T-cell (primary cell): ENCODE measurements around the gene C9orf40. TPM values are rescaled to one million over a fixed set of nuclear protein-coding genes. Genes with fewer than 3 reads are reported as not detected.

Source experiments
- ATAC-seq, 4 experiments: fragments of 200-7000 bp in 3 of 4; fragments of 150-1000 bp in 1 of 4; cut with Tn5 transposase; replicated peaks in 1 of 4; 1 replicate in 3 of 4; 2 replicates in 1 of 4; pipeline ENCODE4 v1.10.0; 2021; ENCODE audit warnings: moderate library complexity in 3 of 4, mild to moderate bottlenecking in 2 of 4, moderate number of reproducible peaks in 1 of 4
- CTCF ChIA-PET, 2 donors: fragments of 300-600 bp; sonication (Branson Sonifier 250); formaldehyde crosslinking; loops; one replicate each; lab custom pipeline; 2022; ENCODE audit warnings: antibody characterized with exemption in 2 of 2; lab: Charles Lee
- POLR2A ChIA-PET, 2 donors: fragments of 300-600 bp; sonication (Branson Sonifier 250); formaldehyde crosslinking; loops; one replicate each; lab custom pipeline; 2022; ENCODE audit warnings: antibody characterized with exemption in 2 of 2; lab: Charles Lee
- DNase-seq, 35 experiments: peaks; one replicate each; pipeline versions ENCODE4 v3.0.0 to v3.0.0-alpha.2; 2013 to 2023
- H3K27ac ChIP-seq: one replicate; pipeline ENCODE4 v1.5.1; 2013; ENCODE audit warnings: low read length
- H3K27me3 ChIP-seq, 2 experiments: replicated peaks in 1 of 2; 1 replicate in 1 of 2; 2 replicates in 1 of 2; pipeline versions ENCODE4 v1.6.1 to v1.7.0; 2013; ENCODE audit warnings: low read length in 1 of 2, mixed read lengths in 1 of 2; ENCODE audit not compliant: control insufficient read depth in 2 of 2, insufficient read depth in 2 of 2; ENCODE audit errors: extremely low read depth in 1 of 2
- H3K36me3 ChIP-seq, 2 donors: 1 replicate in 1 of 2; 2 replicates in 1 of 2; pipeline versions ENCODE4 v1.6.1 to v1.7.0; 2013; ENCODE audit warnings: low read length in 1 of 2; ENCODE audit not compliant: control insufficient read depth in 2 of 2, insufficient read depth in 1 of 2; ENCODE audit errors: extremely low read depth in 1 of 2
- H3K4me1 ChIP-seq, 2 experiments: 1 replicate in 1 of 2; 2 replicates in 1 of 2; pipeline versions ENCODE4 v1.6.1 to v1.7.0; 2013; ENCODE audit warnings: low read length in 2 of 2, mixed read lengths in 1 of 2; ENCODE audit not compliant: insufficient read depth in 2 of 2, control insufficient read depth in 1 of 2; ENCODE audit errors: extremely low read depth in 1 of 2
- H3K4me3 ChIP-seq, 2 donors: 1 replicate in 1 of 2; 2 replicates in 1 of 2; pipeline versions ENCODE4 v1.5.1 to v1.7.0; 2013; ENCODE audit warnings: mild to moderate bottlenecking in 2 of 2, low read length in 1 of 2, moderate library complexity in 1 of 2; ENCODE audit not compliant: control insufficient read depth in 1 of 2; ENCODE audit errors: extremely low read depth in 1 of 2
- H3K9me3 ChIP-seq: 2 replicates; pipeline ENCODE4 v1.7.0; 2013
- H3K27ac Mint-ChIP-seq, 2 donors: one replicate each; pipeline ENCODE4 v1.8.0; 2020 to 2021; ENCODE audit warnings: mild to moderate bottlenecking in 2 of 2, mixed read lengths in 2 of 2
- H3K27me3 Mint-ChIP-seq, 2 donors: one replicate each; pipeline ENCODE4 v1.8.0; 2021 to 2022; ENCODE audit warnings: mixed read lengths in 2 of 2
- H3K36me3 Mint-ChIP-seq: one replicate; pipeline ENCODE4 v1.8.0; 2021; ENCODE audit warnings: mixed read lengths
- H3K4me1 Mint-ChIP-seq, 3 donors: one replicate each; pipeline ENCODE4 v1.8.0; 2020 to 2022; ENCODE audit warnings: mixed read lengths in 3 of 3, mild to moderate bottlenecking in 1 of 3
- H3K4me3 Mint-ChIP-seq, 3 donors: one replicate each; pipeline ENCODE4 v1.8.0; 2020 to 2022; ENCODE audit warnings: mild to moderate bottlenecking in 3 of 3, mixed read lengths in 3 of 3, moderate library complexity in 3 of 3
- H3K9me3 Mint-ChIP-seq, 3 donors: one replicate each; pipeline ENCODE4 v1.8.0; 2020 to 2022; ENCODE audit warnings: mixed read lengths in 3 of 3
- WGBS: methylation state at CpG from one replicate; pipeline ENCODE4 v1.1.5; 2013; ENCODE audit warnings: missing lambda C conversion rate; ENCODE audit not compliant: insufficient coverage; 5-methylcytosine and 5-hydroxymethylcytosine counted together
- total RNA-seq, 35 experiments: library from RNA in 6 of 35; stranded (reverse) in 6 of 35; fragments of 120-200 nt in 1 of 35; gene quantifications; one replicate each; pipeline versions ENCODE4 v1.2.1 to v1.2.4 and lab custom pipeline; 2013 to 2026

Gene C9orf40
- total RNA-seq, 5 donors from 2014 or later (not counting 1 experiment from before 2014, with no cell fraction given): 2.1 to 6.9 (median 5.9) TPM

DNA sequence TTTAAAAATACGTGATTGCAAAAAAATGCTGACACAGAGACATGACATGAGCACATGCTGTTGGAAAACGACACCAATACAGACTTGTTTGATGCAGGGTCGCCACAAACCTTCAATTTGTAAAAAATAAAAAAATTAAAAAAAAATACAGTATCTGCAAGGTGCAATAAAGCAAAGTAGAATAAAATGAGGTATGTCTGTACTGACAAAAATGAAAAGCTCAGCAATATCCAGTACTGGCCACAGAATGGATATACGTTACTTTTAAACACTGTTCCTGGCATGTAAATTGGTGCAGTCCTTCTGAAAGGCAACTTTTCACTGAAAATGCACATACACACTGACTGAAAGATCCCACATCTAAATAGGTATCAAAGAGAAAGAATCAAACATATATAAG lies 27.1 kb upstream of the C9orf40 start:
- Mint-ChIP-seq H3K4me1 (peaks cover 0 to under 1% (median under 1%) of the 10 kb centered on the region in 3 donors), H3K36me3 (peaks cover 57% of the 10 kb centered on the region), H3K27me3 (no peaks in the 10 kb centered on the region), H3K4me3 (no peak overlapping the region), H3K9me3 (peaks cover 2 to 8% (median 5%) of the 10 kb centered on the region in 3 donors), H3K27ac (no peak overlapping the region)
- H3K27me3 ChIP-seq: no peaks in the 10 kb centered on the region
- CTCF ChIA-PET: interaction anchor here (0.9 to 1.5 kb wide), 2 partner anchors 24 to 28 kb away, joined by 3 to 5 read pairs; partner anchors contain the start of gene C9orf40 (in 1 of the 2)
- DNase-seq: no peak
- no peaks in the 10 kb centered on the region for H3K9me3 ChIP-seq
- H3K4me3 ChIP-seq: no peak overlapping the region
- WGBS: no CpG with 5 or more reads among the region's 4 CpGs
- no peak overlapping the region for H3K27ac ChIP-seq
- ATAC-seq: no peak
- no peaks in the 10 kb centered on the region for H3K4me1 ChIP-seq
- POLR2A ChIA-PET: no interaction called here
- peaks cover 5 to 19% of the 10 kb centered on the region in 2 donors for H3K36me3 ChIP-seq

DNA sequence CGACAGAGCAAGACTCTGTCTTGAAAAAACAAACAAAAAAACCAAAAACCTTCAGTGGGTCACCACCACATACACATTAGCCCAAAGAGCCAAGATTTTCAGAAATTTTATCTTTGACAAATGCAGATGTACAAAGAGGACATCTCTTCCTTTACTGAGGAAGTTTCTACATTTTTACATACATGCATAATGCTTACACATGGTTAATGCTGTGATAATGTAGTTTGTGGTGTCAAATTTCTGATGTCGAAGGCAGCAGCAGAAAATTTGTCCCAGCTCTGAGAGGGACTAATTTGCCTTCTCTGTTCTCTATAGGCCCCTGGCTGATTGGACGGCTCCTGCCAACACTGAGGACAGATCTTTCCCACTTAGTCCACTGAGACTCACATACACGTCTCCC lies 24.6 kb upstream of the C9orf40 start:
- peaks cover 4 to 13% (median 13%) of the 10 kb centered on the region in 3 donors for H3K4me1 Mint-ChIP-seq
- H3K36me3 Mint-ChIP-seq: peaks cover 45% of the 10 kb centered on the region
- no peaks in the 10 kb centered on the region for H3K27me3 Mint-ChIP-seq
- peaks cover 5 to 8% of the 10 kb centered on the region in 2 donors for H3K36me3 ChIP-seq
- ChIA-PET CTCF (no interaction called here), POLR2A (no interaction called here)
- H3K4me3 Mint-ChIP-seq: no peak overlapping the region
- DNase-seq: no peak
- no peak overlapping the region for H3K4me3 ChIP-seq
- H3K27me3 ChIP-seq: no peaks in the 10 kb centered on the region
- ATAC-seq: no peak
- no peak overlapping the region for H3K27ac Mint-ChIP-seq
- H3K27ac ChIP-seq: no peak overlapping the region
- H3K9me3 ChIP-seq: no peaks in the 10 kb centered on the region
- H3K4me1 ChIP-seq: peaks cover 0 to 6% of the 10 kb centered on the region in 2 experiments
- 88% methylated on average over 2 of the region's 4 CpGs for WGBS
- H3K9me3 Mint-ChIP-seq: peaks cover 2 to 8% (median 5%) of the 10 kb centered on the region in 3 donors

DNA sequence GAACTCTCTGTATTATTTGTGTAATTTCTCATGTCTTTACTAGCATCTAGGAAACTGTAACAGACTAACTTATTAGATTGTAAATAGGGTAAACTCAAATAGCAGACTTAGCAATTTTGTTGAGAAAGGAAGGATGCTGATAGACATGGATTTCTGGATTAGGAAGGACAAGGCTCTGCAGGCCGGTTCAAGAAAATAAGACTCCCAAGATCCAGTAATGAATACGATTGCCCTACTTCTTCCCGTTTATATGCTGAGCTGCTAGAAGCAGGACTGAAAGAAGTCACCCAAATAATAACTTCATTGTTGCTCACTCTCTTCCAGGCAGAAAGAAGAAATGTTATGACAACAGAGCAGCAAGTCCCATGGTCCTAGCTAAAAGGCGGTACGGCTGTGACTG lies 22.8 kb upstream of the C9orf40 start:
- Histone ChIP-seq H3K4me1 (peaks cover 0 to 6% of the 10 kb centered on the region in 2 experiments), H3K4me3 (no peak overlapping the region), H3K27me3 (no peaks in the 10 kb centered on the region), H3K27ac (no peak overlapping the region), H3K36me3 (peaks cover 5 to 8% of the 10 kb centered on the region in 2 donors), H3K9me3 (peaks cover 2% of the 10 kb centered on the region)
- DNase-seq: no peak
- WGBS: 94% methylated on average over 2 of the region's 5 CpGs
- no peak overlapping the region for H3K27ac Mint-ChIP-seq
- no peak overlapping the region for H3K4me3 Mint-ChIP-seq
- H3K4me1 Mint-ChIP-seq: peaks cover 4 to 13% (median 13%) of the 10 kb centered on the region in 3 donors
- no peaks in the 10 kb centered on the region for H3K27me3 Mint-ChIP-seq
- POLR2A ChIA-PET: no interaction called here
- CTCF ChIA-PET: interaction anchor here in 1 of 2 donors (0.8 kb wide), 1 partner anchor 9 kb away, joined by 3 read pairs; no protein-coding TSS in a partner anchor
- peaks cover 40% of the 10 kb centered on the region for H3K36me3 Mint-ChIP-seq
- no peak for ATAC-seq
- peaks cover 2 to 8% (median 5%) of the 10 kb centered on the region in 3 donors for H3K9me3 Mint-ChIP-seq

DNA sequence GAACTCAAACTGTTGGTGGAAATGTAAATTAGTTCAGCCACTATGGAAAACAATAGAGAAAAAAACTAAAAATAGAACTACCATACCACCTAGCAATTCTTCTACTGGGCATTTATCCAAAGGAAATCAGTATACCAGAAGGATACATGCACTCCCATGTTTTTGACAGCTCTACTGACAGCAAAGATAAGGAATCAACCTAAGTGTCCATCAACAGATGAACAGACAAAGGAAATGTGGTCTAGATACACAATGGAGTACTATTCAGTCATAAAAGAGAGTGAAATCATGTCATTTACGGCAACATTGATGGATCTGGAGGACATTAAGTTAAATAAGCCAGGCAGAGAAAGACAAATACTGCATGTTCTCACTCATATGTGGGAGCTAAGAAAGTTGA lies 21.8 kb upstream of the C9orf40 start:
- H3K27ac ChIP-seq: no peak overlapping the region
- no peaks in the 10 kb centered on the region for H3K27me3 ChIP-seq
- H3K4me3 ChIP-seq: no peak overlapping the region
- ATAC-seq (no peak), DNase-seq (no peak)
- Mint-ChIP-seq H3K4me1 (peaks cover 4 to 13% (median 13%) of the 10 kb centered on the region in 3 donors), H3K27me3 (no peaks in the 10 kb centered on the region), H3K36me3 (peaks cover 39% of the 10 kb centered on the region), H3K27ac (no peak overlapping the region), H3K9me3 (peaks cover 2 to 8% (median 5%) of the 10 kb centered on the region in 3 donors), H3K4me3 (no peak overlapping the region)
- peaks cover 0 to 6% of the 10 kb centered on the region in 2 experiments for H3K4me1 ChIP-seq
- WGBS: 100% methylated on average over 1 of the region's 1 CpG
- ChIA-PET CTCF (no interaction called here), POLR2A (interaction anchor here in 1 of 2 donors (0.5 kb wide), 1 partner anchor 15 kb away, joined by 7 read pairs; no protein-coding TSS in a partner anchor)
- peaks cover 2% of the 10 kb centered on the region for H3K9me3 ChIP-seq
- peaks cover 5% of the 10 kb centered on the region in 2 donors for H3K36me3 ChIP-seq

DNA sequence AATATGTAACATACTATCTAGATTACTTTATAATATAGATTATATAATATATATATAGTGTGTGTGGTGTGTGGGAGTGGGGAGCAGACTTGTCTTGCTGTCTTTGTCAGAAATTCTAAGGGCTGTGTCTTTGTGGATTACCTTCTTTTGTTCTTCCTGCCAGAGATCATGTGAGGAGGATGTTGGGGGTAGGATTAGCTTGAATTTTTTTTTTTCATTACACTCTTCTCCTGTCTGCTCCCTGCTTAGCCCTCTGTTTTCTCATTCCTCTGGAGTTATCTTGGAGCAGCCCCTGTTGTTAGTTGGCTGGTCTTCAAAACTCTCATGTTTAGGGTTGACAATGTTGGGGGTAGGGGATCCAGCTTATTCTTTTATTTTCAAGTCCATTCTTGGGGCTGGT lies 21.0 kb upstream of the C9orf40 start:
- H3K27ac Mint-ChIP-seq: no peak overlapping the region

DNA sequence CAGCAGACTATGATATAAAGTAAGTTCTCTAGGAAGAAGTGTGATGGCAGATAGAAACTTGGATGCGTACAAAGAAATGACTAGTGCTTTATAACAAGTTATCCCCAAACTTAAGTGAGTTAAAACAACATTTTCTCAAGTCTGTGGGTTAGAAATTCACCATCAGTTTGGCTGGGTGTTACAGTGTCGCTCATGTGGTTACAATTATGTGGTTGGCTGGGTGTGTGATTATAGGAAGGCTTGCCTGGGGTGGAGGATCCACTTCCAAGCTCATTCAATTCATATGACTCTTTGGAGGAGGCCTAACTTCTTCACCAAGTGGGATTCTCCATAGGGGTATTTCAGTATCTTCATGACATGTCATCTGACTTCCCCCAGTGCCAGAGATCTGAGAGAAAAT lies 10.3 kb upstream of the C9orf40 start:
- Mint-ChIP-seq H3K4me3 (no peak overlapping the region), H3K27me3 (no peaks in the 10 kb centered on the region), H3K36me3 (peaks cover 48% of the 10 kb centered on the region), H3K9me3 (peaks cover 0 to 22% (median 12%) of the 10 kb centered on the region in 3 donors), H3K27ac (no peak overlapping the region), H3K4me1 (no peaks in the 10 kb centered on the region)
- Histone ChIP-seq H3K27ac (no peak overlapping the region), H3K9me3 (no peaks in the 10 kb centered on the region), H3K27me3 (no peaks in the 10 kb centered on the region), H3K4me3 (no peak overlapping the region), H3K36me3 (no peaks in the 10 kb centered on the region), H3K4me1 (no peaks in the 10 kb centered on the region)
- ChIA-PET POLR2A (interaction anchor here in 1 of 2 donors (0.7 kb wide), 1 partner anchor 9 kb away, joined by 3 read pairs; no protein-coding TSS in a partner anchor), CTCF (interaction anchor here in 1 of 2 donors (0.5 kb wide), 1 partner anchor 115 kb away, joined by 4 read pairs; no protein-coding TSS in a partner anchor)
- no peak for DNase-seq
- no peak for ATAC-seq
- WGBS: no CpG with 5 or more reads among the region's 2 CpGs

More for the DNA sequence above, 21.0 kb upstream of the C9orf40 start:
- Mint-ChIP-seq H3K36me3 (peaks cover 38% of the 10 kb centered on the region), H3K4me3 (no peak overlapping the region), H3K9me3 (peaks cover 2 to 8% (median 5%) of the 10 kb centered on the region in 3 donors), H3K4me1 (peaks cover 4 to 13% (median 13%) of the 10 kb centered on the region in 3 donors), H3K27me3 (no peaks in the 10 kb centered on the region)
- ATAC-seq: no peak
- Histone ChIP-seq H3K27me3 (no peaks in the 10 kb centered on the region), H3K4me3 (no peak overlapping the region), H3K9me3 (peaks cover 2% of the 10 kb centered on the region), H3K4me1 (peaks cover 0 to 6% of the 10 kb centered on the region in 2 experiments), H3K27ac (no peak overlapping the region), H3K36me3 (peaks cover 0 to 5% of the 10 kb centered on the region in 2 donors)
- ChIA-PET CTCF (interaction anchor here in 1 of 2 donors (0.6 kb wide), 1 partner anchor 31 kb away, joined by 8 read pairs; no protein-coding TSS in a partner anchor), POLR2A (interaction anchor here in 1 of 2 donors (0.5 kb wide), 1 partner anchor 67 kb away, joined by 3 read pairs; no protein-coding TSS in a partner anchor)
- DNase-seq: no peak
